HG02973 (cell line): ENCODE results near the gene EFNA5.

ENCODE experiments used
- ATAC-seq: cut with Tn5 transposase; IDR thresholded peaks from one replicate; pipeline ENCODE4 v1.9.1; 2021; ENCODE audit warnings: moderate library complexity; ENCODE audit not compliant: unreplicated experiment

EFNA5 gene

GRCh38 chr5:107404595-107405374, 266.0 kb downstream of the EFNA5 start:
- ATAC-seq, result no peak

- ATAC-seq, result no peak
These were observed 267.3 kb downstream of the EFNA5 start for GRCh38 chr5:107403228-107403953.

- no peak for ATAC-seq
These were observed 268.1 kb downstream of the EFNA5 start for GRCh38 chr5:107402434-107403227.

- no peak for ATAC-seq
These were observed 269.1 kb downstream of the EFNA5 start for GRCh38 chr5:107401470-107402122.

GRCh38 chr5:107400328-107400727, 270.4 kb downstream of the EFNA5 start:
- no peak for ATAC-seq

GRCh38 chr5:107398703-107399102, 272.0 kb downstream of the EFNA5 start:
- ATAC-seq, result no peak

GRCh38 chr5:107396351-107396690, 274.4 kb downstream of the EFNA5 start:
- ATAC-seq, result peak; percentile 35

GRCh38 chr5:107395632-107396350, 274.9 kb downstream of the EFNA5 start:
- ATAC-seq, result peak; percentile 87

- ATAC-seq, result no peak
These were observed 276.9 kb downstream of the EFNA5 start for GRCh38 chr5:107393851-107394250.

GRCh38 chr5:107391787-107392186, 278.9 kb downstream of the EFNA5 start:
- no peak for ATAC-seq

- no peak for ATAC-seq
These were observed 281.0 kb downstream of the EFNA5 start for GRCh38 chr5:107389775-107390148.

- peak; percentile 76 for ATAC-seq
These were observed 281.5 kb downstream of the EFNA5 start for GRCh38 chr5:107389130-107389774.

- peak; percentile 60 for ATAC-seq
These were observed 282.4 kb downstream of the EFNA5 start for GRCh38 chr5:107388141-107388861.

- ATAC-seq, result no peak
These were observed 283.1 kb downstream of the EFNA5 start for GRCh38 chr5:107387526-107388140.

- no peak for ATAC-seq
These were observed 285.0 kb downstream of the EFNA5 start for GRCh38 chr5:107385708-107386107.

- ATAC-seq, result no peak
These were observed 286.5 kb downstream of the EFNA5 start for GRCh38 chr5:107384256-107384655.

- no peak for ATAC-seq
These were observed 287.3 kb downstream of the EFNA5 start for GRCh38 chr5:107383414-107383813.

- no peak for ATAC-seq
These were observed 289.4 kb downstream of the EFNA5 start for GRCh38 chr5:107381189-107381856.
